Naive thymus-derived CD8-positive, alpha-beta T cell (primary cell): ENCODE measurements around the gene SKI. TPM values are rescaled to one million over a fixed set of nuclear protein-coding genes. Genes with fewer than 3 reads are reported as not detected.
A peak's percentile ranks its signal among the peaks of the same experiment; 100 is the strongest.

Experiments used
- ATAC-seq, 2 donors: fragments of 150-1000 bp; cut with Tn5 transposase in 1 of 2; sonication (Bioruptor Pico), chemical (Tn5 transposase) in 1 of 2; 1 replicate in 1 of 2; 2 replicates in 1 of 2; pipeline ENCODE4 v1.10.0; 2021; ENCODE audit warnings: mild to moderate bottlenecking in 2 of 2, moderate library complexity in 2 of 2
- POLR2A ChIA-PET: fragments of 350-600 bp; sonication (Branson Sonifier 250); formaldehyde crosslinking; loops from one replicate; lab custom pipeline; 2021; ENCODE audit warnings: antibody characterized with exemption; lab: Charles Lee
- DNase-seq, 10 donors: peaks; one replicate each; pipeline versions ENCODE4 v3.0.0 to v3.0.0-alpha.2; 2020 to 2022
- H3K27ac Mint-ChIP-seq, 10 donors: one replicate each; pipeline ENCODE4 v1.8.0; 2020 to 2022; ENCODE audit warnings: mild to moderate bottlenecking in 10 of 10, mixed read lengths in 10 of 10, moderate library complexity in 4 of 10, inconsistent platforms in 1 of 10
- H3K27me3 Mint-ChIP-seq, 5 donors: one replicate each; pipeline ENCODE4 v1.8.0; 2021 to 2022; ENCODE audit warnings: mixed read lengths in 5 of 5
- H3K36me3 Mint-ChIP-seq, 3 donors: one replicate each; pipeline ENCODE4 v1.8.0; 2020 to 2022; ENCODE audit warnings: mixed read lengths in 3 of 3, mild to moderate bottlenecking in 2 of 3, inconsistent platforms in 1 of 3
- H3K4me1 Mint-ChIP-seq, 4 donors: one replicate each; pipeline ENCODE4 v1.8.0; 2021 to 2022; ENCODE audit warnings: mixed read lengths in 4 of 4
- H3K4me3 Mint-ChIP-seq, 10 donors: one replicate each; pipeline ENCODE4 v1.8.0; 2020 to 2022; ENCODE audit warnings: mild to moderate bottlenecking in 10 of 10, mixed read lengths in 10 of 10, moderate library complexity in 6 of 10, inconsistent platforms in 1 of 10
- H3K9me3 Mint-ChIP-seq, 9 donors: one replicate each; pipeline ENCODE4 v1.8.0; 2020 to 2022; ENCODE audit warnings: mixed read lengths in 9 of 9, mild to moderate bottlenecking in 3 of 9, inconsistent platforms in 1 of 9, moderate library complexity in 1 of 9
- polyA plus RNA-seq, 3 donors: library from polyadenylated mRNA; unstranded; fragments of 300-500 nt; fragmentation: Illumina TruSeq; gene quantifications; one replicate each; pipeline ENCODE4 v1.2.3, GENCODE V29; 2021
- total RNA-seq, 8 experiments: library from RNA in 2 of 8; stranded (reverse) in 2 of 8; gene quantifications; one replicate each; pipeline ENCODE4 v1.2.3 and lab custom pipeline; 2021 to 2026

SKI gene
- total and polyA plus RNA-seq, 5 experiments from 2014 or later, result 0.30 to 105 (median 0.80) TPM

- no peak overlapping the region for H3K4me3 Mint-ChIP-seq
- DNase-seq (no peak), ATAC-seq (no peak)
- peaks cover 0 to 10% (median 0%) of the 10 kb centered on the region in 3 donors for H3K36me3 Mint-ChIP-seq
- H3K4me1 Mint-ChIP-seq, result peaks cover 8 to 24% (median 19%) of the 10 kb centered on the region in 4 donors
- peak overlapping the region in 2 of 10 donors; percentile 29 to 49 for H3K27ac Mint-ChIP-seq
- POLR2A ChIA-PET, result interaction anchor here (0.7 to 0.9 kb wide), 2 partner anchors 43 to 212 kb away, joined by 3 read pairs; no protein-coding TSS in a partner anchor
- H3K27me3 Mint-ChIP-seq, result no peaks in the 10 kb centered on the region
- H3K9me3 Mint-ChIP-seq, result no peaks in the 10 kb centered on the region
Measured at GRCh38 chr1:2186901-2187300, 41.2 kb upstream of the SKI start.

GRCh38 chr1:2187619-2188018 is 40.5 kb upstream of the SKI start:
- DNase-seq, result no peak
- POLR2A ChIA-PET, result interaction anchor here (0.7 to 1.3 kb wide), 4 partner anchors 10 to 194 kb away, joined by 3 to 4 read pairs (median 3); no protein-coding TSS in a partner anchor
- Mint-ChIP-seq H3K36me3 (peaks cover 0 to 10% (median 0%) of the 10 kb centered on the region in 3 donors), H3K27ac (peak overlapping the region in 4 of 10 donors; percentile 11 to 62 (median 24)), H3K4me3 (no peak overlapping the region), H3K27me3 (no peaks in the 10 kb centered on the region), H3K4me1 (peaks cover 7 to 25% (median 21%) of the 10 kb centered on the region in 4 donors), H3K9me3 (no peaks in the 10 kb centered on the region)
- no peak for ATAC-seq

GRCh38 chr1:2188336-2188735 is 39.8 kb upstream of the SKI start:
- POLR2A ChIA-PET, result interaction anchor here (0.8 to 2.2 kb wide), 7 partner anchors 11 to 225 kb away, joined by 3 to 8 read pairs (median 4); partner anchors contain the start of gene PEX10
- no peaks in the 10 kb centered on the region for H3K27me3 Mint-ChIP-seq
- no peak for DNase-seq
- H3K36me3 Mint-ChIP-seq, result peaks cover 0 to 8% (median 0%) of the 10 kb centered on the region in 3 donors
- peaks cover 4 to 25% (median 23%) of the 10 kb centered on the region in 4 donors for H3K4me1 Mint-ChIP-seq
- H3K9me3 Mint-ChIP-seq, result no peaks in the 10 kb centered on the region
- H3K4me3 Mint-ChIP-seq, result peak overlapping the region in 3 of 10 donors; percentile 31 to 48 (median 35)
- no peak for ATAC-seq
- H3K27ac Mint-ChIP-seq, result peak overlapping the region in 8 of 10 donors; percentile 13 to 98 (median 58)

GRCh38 chr1:2189459-2190425 is 38.4 kb upstream of the SKI start:
- Mint-ChIP-seq H3K4me3 (peak overlapping the region; percentile 74 to 88 (median 80)), H3K36me3 (peaks cover 0 to 5% (median 0%) of the 10 kb centered on the region in 3 donors), H3K27ac (peak overlapping the region; percentile 87 to 99 (median 96)), H3K9me3 (no peaks in the 10 kb centered on the region), H3K27me3 (no peaks in the 10 kb centered on the region), H3K4me1 (peaks cover 6 to 28% (median 22%) of the 10 kb centered on the region in 4 donors)
- ATAC-seq (peak; percentile 85 to 91), DNase-seq (peak; percentile 75 to 94 (median 88))
- POLR2A ChIA-PET, result interaction anchor here (0.6 to 2.2 kb wide), 16 partner anchors 9 to 372 kb away, joined by 3 to 11 read pairs (median 4); partner anchors contain the start of genes MORN1, PEX10, RER1 and TNFRSF14

- no peak for DNase-seq
- peak overlapping the region in 9 of 10 donors; percentile 23 to 70 (median 53) for H3K4me3 Mint-ChIP-seq
- H3K36me3 Mint-ChIP-seq, result peaks cover 0 to under 1% (median 0%) of the 10 kb centered on the region in 3 donors
- peaks cover 6 to 28% (median 22%) of the 10 kb centered on the region in 4 donors for H3K4me1 Mint-ChIP-seq
- no peaks in the 10 kb centered on the region for H3K9me3 Mint-ChIP-seq
- POLR2A ChIA-PET, result interaction anchor here (1.2 to 24.5 kb wide), 10 partner anchors 9 to 366 kb away, joined by 3 to 303 read pairs (median 6); partner anchors contain the start of genes MORN1, PEX10, RER1 and SKI
- no peaks in the 10 kb centered on the region for H3K27me3 Mint-ChIP-seq
- no peak for ATAC-seq
- peak overlapping the region in 7 of 10 donors; percentile 16 to 91 (median 78) for H3K27ac Mint-ChIP-seq
Measured at GRCh38 chr1:2190491-2190976, 37.6 kb upstream of the SKI start.

GRCh38 chr1:2192031-2192995 is 35.8 kb upstream of the SKI start:
- POLR2A ChIA-PET, result interaction anchor here (0.6 to 24.5 kb wide), 5 partner anchors 11 to 211 kb away, joined by 3 to 303 read pairs (median 4); partner anchors contain the start of genes MORN1, RER1 and SKI
- Mint-ChIP-seq H3K9me3 (no peaks in the 10 kb centered on the region), H3K4me1 (peaks cover 6 to 30% (median 22%) of the 10 kb centered on the region in 4 donors), H3K36me3 (no peaks in the 10 kb centered on the region), H3K27ac (peak overlapping the region in 9 of 10 donors; percentile 9 to 84 (median 65)), H3K27me3 (no peaks in the 10 kb centered on the region), H3K4me3 (peak overlapping the region in 9 of 10 donors; percentile 8 to 85 (median 57))
- no peak for ATAC-seq
- DNase-seq, result no peak

GRCh38 chr1:2193514-2194281 is 34.4 kb upstream of the SKI start:
- Mint-ChIP-seq H3K4me1 (peaks cover 6 to 40% (median 27%) of the 10 kb centered on the region in 4 donors), H3K4me3 (peak overlapping the region in 9 of 10 donors; percentile 39 to 84 (median 67)), H3K9me3 (no peaks in the 10 kb centered on the region), H3K36me3 (no peaks in the 10 kb centered on the region), H3K27me3 (no peaks in the 10 kb centered on the region), H3K27ac (peak overlapping the region in 7 of 10 donors; percentile 15 to 84 (median 63))
- POLR2A ChIA-PET, result interaction anchor here (1.3 to 24.5 kb wide), 7 partner anchors 12 to 223 kb away, joined by 4 to 303 read pairs (median 22); partner anchors contain the start of gene SKI
- DNase-seq, result no peak
- no peak for ATAC-seq

GRCh38 chr1:2194319-2194897 is 33.7 kb upstream of the SKI start, which contains the start of gene FAAP20:
FAAP20 (minus strand) TSS chr1:2194772; CDS start chr1:2194749, 23 bp downstream.
- H3K27ac Mint-ChIP-seq, result peak within 1 kb of the TSS; percentile 53 to 97 (median 92)
- no peaks in the 10 kb centered on the region for H3K9me3 Mint-ChIP-seq
- ATAC-seq (peak; percentile 61 to 63), DNase-seq (peak in 4 of 10 donors; percentile 67 to 75 (median 70))
- no peaks in the 10 kb centered on the region for H3K27me3 Mint-ChIP-seq
- peak within 1 kb of the TSS; percentile 75 to 91 (median 85) for H3K4me3 Mint-ChIP-seq
- H3K36me3 Mint-ChIP-seq, result no peaks in the 10 kb centered on the region
- POLR2A ChIA-PET, result interaction anchor here (0.6 to 24.5 kb wide), 22 partner anchors 12 to 384 kb away, joined by 3 to 303 read pairs (median 6); partner anchors contain the start of genes MORN1, PANK4, RER1 and SKI
- peaks cover 3 to 43% (median 30%) of the 10 kb centered on the region in 4 donors for H3K4me1 Mint-ChIP-seq

GRCh38 chr1:2194898-2195673 is 33.0 kb upstream of the SKI start:
- Mint-ChIP-seq H3K27me3 (no peaks in the 10 kb centered on the region), H3K36me3 (no peaks in the 10 kb centered on the region), H3K27ac (peak overlapping the region; percentile 53 to 97 (median 92)), H3K9me3 (no peaks in the 10 kb centered on the region), H3K4me1 (peaks cover 5 to 46% (median 33%) of the 10 kb centered on the region in 4 donors), H3K4me3 (peak overlapping the region; percentile 75 to 91 (median 85))
- DNase-seq (peak; percentile 81 to 100 (median 88)), ATAC-seq (peak; percentile 81 to 82)
- POLR2A ChIA-PET, result interaction anchor here (0.6 to 24.5 kb wide), 23 partner anchors 11 to 383 kb away, joined by 3 to 303 read pairs (median 6); partner anchors contain the start of genes MORN1, PANK4, RER1 and SKI
